ENCODE measurements around the gene PMM1. TPM values are rescaled to one million over a fixed set of nuclear protein-coding genes. Genes with fewer than 3 reads are reported as not detected.

PMM1 gene
- total and polyA plus RNA-seq, 2 of the 13 experiments (the other 11 are each of a cell fraction or from before 2014, with no cell fraction given): 17.8 to 95.6 TPM

DNA sequence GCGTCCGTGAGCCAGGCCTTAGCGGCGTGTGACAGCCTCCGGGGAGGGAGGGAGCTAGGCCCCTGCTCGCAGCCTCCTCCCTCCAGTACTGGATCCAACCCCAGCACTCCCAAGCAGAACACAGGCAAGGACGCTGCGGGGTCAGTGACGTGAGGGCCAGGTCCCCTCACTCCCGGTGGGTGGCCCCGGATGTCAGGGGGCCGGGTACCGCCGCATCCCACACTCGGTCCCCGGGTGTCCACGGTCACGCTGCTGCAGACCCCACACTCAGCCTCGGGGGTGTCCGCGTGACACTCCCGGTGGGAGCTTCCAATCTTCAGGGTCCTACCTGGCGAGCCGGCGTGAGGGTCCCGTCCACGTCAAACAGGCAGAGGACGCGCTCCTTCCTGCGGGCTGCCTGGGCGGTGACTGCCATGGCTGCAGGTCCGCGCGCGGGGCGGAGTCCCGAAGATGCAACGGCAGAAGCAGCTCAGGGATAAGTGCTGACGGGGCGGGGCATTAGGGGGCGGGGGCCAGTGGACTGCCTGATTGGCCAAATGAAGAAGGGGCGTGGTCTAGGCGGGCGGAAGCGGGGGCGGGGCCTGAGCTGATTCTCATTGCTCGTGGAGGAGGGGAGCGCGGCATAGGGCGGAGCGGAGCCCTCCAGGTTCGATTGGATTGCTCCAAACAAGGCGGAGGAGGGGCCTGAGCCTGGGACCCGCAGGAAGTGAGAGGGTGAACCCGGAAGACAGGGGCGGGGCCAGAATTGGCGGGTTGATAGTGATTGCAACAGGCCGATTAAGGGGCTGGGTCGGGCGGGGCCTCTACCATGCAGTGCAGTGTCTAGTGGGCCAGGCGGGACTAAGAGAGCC lies at the start of gene PMM1 (continued):
- no peak for TF ChIP-seq ZNF841 (CRISPR knock-in tag; IDR thresholded peaks at IDR 0.05; ENCODE audit: borderline replicate concordance)
- TF ChIP-seq POGK (CRISPR knock-in tag; conservative IDR thresholded peaks at IDR 0.05): peak; percentile 54; the same call in 1 of the 2 replicates
- TF ChIP-seq AKAP8 (CRISPR knock-in tag; IDR thresholded peaks at IDR 0.05): no peak
- peak; percentile 66; the same call in 1 of the 3 replicates for TF ChIP-seq MXI1 (IDR thresholded peaks at IDR 0.05; ENCODE audit: borderline replicate concordance, low read depth, low read length)
- TF ChIP-seq, protein P1, sequence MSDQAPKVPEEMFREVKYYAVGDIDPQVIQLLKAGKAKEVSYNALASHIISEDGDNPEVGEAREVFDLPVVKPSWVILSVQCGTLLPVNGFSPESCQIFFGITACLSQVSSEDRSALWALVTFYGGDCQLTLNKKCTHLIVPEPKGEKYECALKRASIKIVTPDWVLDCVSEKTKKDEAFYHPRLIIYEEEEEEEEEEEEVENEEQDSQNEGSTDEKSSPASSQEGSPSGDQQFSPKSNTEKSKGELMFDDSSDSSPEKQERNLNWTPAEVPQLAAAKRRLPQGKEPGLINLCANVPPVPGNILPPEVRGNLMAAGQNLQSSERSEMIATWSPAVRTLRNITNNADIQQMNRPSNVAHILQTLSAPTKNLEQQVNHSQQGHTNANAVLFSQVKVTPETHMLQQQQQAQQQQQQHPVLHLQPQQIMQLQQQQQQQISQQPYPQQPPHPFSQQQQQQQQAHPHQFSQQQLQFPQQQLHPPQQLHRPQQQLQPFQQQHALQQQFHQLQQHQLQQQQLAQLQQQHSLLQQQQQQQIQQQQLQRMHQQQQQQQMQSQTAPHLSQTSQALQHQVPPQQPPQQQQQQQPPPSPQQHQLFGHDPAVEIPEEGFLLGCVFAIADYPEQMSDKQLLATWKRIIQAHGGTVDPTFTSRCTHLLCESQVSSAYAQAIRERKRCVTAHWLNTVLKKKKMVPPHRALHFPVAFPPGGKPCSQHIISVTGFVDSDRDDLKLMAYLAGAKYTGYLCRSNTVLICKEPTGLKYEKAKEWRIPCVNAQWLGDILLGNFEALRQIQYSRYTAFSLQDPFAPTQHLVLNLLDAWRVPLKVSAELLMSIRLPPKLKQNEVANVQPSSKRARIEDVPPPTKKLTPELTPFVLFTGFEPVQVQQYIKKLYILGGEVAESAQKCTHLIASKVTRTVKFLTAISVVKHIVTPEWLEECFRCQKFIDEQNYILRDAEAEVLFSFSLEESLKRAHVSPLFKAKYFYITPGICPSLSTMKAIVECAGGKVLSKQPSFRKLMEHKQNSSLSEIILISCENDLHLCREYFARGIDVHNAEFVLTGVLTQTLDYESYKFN (CRISPR knock-in tag; conservative IDR thresholded peaks at IDR 0.05): peak; percentile 22; the same call in 1 of the 2 replicates
- TF ChIP-seq CAMTA2 (CRISPR knock-in tag; IDR thresholded peaks at IDR 0.05; ENCODE audit: borderline replicate concordance): no peak
- peak; percentile 21; the same call in 1 of the 2 replicates for TF ChIP-seq YEATS2 (CRISPR knock-in tag; IDR thresholded peaks at IDR 0.05; ENCODE audit: borderline replicate concordance)
- TF ChIP-seq EZH2 (conservative IDR thresholded peaks at IDR 0.05; ENCODE audit: low read depth, low read length): no peak
- no peak for TF ChIP-seq TEF (CRISPR knock-in tag; IDR thresholded peaks at IDR 0.05)
- TF ChIP-seq ZNF430 (CRISPR knock-in tag; IDR thresholded peaks at IDR 0.05): peak; percentile 90
- TF ChIP-seq, protein P2, sequence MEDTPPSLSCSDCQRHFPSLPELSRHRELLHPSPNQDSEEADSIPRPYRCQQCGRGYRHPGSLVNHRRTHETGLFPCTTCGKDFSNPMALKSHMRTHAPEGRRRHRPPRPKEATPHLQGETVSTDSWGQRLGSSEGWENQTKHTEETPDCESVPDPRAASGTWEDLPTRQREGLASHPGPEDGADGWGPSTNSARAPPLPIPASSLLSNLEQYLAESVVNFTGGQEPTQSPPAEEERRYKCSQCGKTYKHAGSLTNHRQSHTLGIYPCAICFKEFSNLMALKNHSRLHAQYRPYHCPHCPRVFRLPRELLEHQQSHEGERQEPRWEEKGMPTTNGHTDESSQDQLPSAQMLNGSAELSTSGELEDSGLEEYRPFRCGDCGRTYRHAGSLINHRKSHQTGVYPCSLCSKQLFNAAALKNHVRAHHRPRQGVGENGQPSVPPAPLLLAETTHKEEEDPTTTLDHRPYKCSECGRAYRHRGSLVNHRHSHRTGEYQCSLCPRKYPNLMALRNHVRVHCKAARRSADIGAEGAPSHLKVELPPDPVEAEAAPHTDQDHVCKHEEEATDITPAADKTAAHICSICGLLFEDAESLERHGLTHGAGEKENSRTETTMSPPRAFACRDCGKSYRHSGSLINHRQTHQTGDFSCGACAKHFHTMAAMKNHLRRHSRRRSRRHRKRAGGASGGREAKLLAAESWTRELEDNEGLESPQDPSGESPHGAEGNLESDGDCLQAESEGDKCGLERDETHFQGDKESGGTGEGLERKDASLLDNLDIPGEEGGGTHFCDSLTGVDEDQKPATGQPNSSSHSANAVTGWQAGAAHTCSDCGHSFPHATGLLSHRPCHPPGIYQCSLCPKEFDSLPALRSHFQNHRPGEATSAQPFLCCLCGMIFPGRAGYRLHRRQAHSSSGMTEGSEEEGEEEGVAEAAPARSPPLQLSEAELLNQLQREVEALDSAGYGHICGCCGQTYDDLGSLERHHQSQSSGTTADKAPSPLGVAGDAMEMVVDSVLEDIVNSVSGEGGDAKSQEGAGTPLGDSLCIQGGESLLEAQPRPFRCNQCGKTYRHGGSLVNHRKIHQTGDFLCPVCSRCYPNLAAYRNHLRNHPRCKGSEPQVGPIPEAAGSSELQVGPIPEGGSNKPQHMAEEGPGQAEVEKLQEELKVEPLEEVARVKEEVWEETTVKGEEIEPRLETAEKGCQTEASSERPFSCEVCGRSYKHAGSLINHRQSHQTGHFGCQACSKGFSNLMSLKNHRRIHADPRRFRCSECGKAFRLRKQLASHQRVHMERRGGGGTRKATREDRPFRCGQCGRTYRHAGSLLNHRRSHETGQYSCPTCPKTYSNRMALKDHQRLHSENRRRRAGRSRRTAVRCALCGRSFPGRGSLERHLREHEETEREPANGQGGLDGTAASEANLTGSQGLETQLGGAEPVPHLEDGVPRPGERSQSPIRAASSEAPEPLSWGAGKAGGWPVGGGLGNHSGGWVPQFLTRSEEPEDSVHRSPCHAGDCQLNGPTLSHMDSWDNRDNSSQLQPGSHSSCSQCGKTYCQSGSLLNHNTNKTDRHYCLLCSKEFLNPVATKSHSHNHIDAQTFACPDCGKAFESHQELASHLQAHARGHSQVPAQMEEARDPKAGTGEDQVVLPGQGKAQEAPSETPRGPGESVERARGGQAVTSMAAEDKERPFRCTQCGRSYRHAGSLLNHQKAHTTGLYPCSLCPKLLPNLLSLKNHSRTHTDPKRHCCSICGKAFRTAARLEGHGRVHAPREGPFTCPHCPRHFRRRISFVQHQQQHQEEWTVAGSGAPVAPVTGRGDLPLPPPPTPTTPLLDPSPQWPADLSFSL (CRISPR knock-in tag; IDR thresholded peaks at IDR 0.05): no peak
- peak; percentile 47; the same call in 1 of the 2 replicates for TF ChIP-seq ZNF772 (CRISPR knock-in tag; IDR thresholded peaks at IDR 0.05)
- TF ChIP-seq HCFC1 (IDR thresholded peaks at IDR 0.05; ENCODE audit: low read depth, low read length): no peak
- TF ChIP-seq MYC (CRISPR knock-in tag; IDR thresholded peaks at IDR 0.05; ENCODE audit: borderline replicate concordance): peak; percentile 39; the same call in 1 of the 2 replicates
- no peak for TF ChIP-seq ZNF124 (CRISPR knock-in tag; IDR thresholded peaks at IDR 0.05)
- TF ChIP-seq ZSCAN25 (CRISPR knock-in tag; IDR thresholded peaks at IDR 0.05): no peak

Data from HepG2 (cell line).